H9 (cell line): Measurements from ENCODE around the gene HSPA2. TPM values are rescaled to one million over a fixed set of nuclear protein-coding genes. Genes with fewer than 3 reads are reported as not detected.

Experiments
- DNase-seq: peaks from one replicate; pipeline ENCODE4 v3.0.0-alpha.2; 2017
- H2AFZ ChIP-seq: one replicate; pipeline ENCODE4 v1.6.1; 2013; ENCODE audit warnings: mild to moderate bottlenecking, low read length, control low read depth, moderate library complexity
- H2AK5ac ChIP-seq: 2 replicates; pipeline ENCODE4 v1.6.1; 2013; ENCODE audit warnings: low read length, control low read depth, mixed read lengths; ENCODE audit not compliant: insufficient read length
- H2BK120ac ChIP-seq: one replicate; pipeline ENCODE4 v1.6.1; 2013; ENCODE audit warnings: low read depth, mild to moderate bottlenecking, low read length, control low read depth, inconsistent platforms; ENCODE audit not compliant: poor library complexity, severe bottlenecking
- H2BK12ac ChIP-seq: 2 replicates; pipeline ENCODE4 v1.6.1; 2013; ENCODE audit warnings: low read length, control low read depth, mixed read lengths, low read depth; ENCODE audit not compliant: insufficient read length
- H2BK15ac ChIP-seq: 2 replicates; pipeline ENCODE4 v1.6.1; 2013; ENCODE audit warnings: low read depth, low read length, control low read depth
- H2BK20ac ChIP-seq: one replicate; pipeline ENCODE4 v1.6.1; 2013; ENCODE audit warnings: low read depth, mild to moderate bottlenecking, low read length, control low read depth, inconsistent platforms; ENCODE audit not compliant: poor library complexity, severe bottlenecking
- H2BK5ac ChIP-seq: 2 replicates; pipeline ENCODE4 v1.6.1; 2013; ENCODE audit warnings: low read length, control low read depth, mixed read lengths; ENCODE audit not compliant: insufficient read length
- H3K14ac ChIP-seq: 2 replicates; pipeline ENCODE4 v1.6.1; 2013; ENCODE audit warnings: low read length, control low read depth; ENCODE audit not compliant: insufficient read depth
- H3K18ac ChIP-seq: 2 replicates; pipeline ENCODE4 v1.6.1; 2013; ENCODE audit warnings: low read depth, mild to moderate bottlenecking, mixed read lengths, low read length, control low read depth; ENCODE audit not compliant: insufficient read length
- H3K23ac ChIP-seq: 2 replicates; pipeline ENCODE4 v1.6.1; 2013; ENCODE audit warnings: low read length, control low read depth, mixed read lengths, low read depth; ENCODE audit not compliant: insufficient read length
- H3K23me2 ChIP-seq: 2 replicates; pipeline ENCODE4 v1.6.1; 2013; ENCODE audit warnings: low read depth, mild to moderate bottlenecking, mixed read lengths, low read length, control low read depth; ENCODE audit not compliant: insufficient read length, poor library complexity, severe bottlenecking
- H3K27ac ChIP-seq: 2 replicates; pipeline ENCODE4 v1.5.1; 2013; ENCODE audit warnings: low read length, control low read depth, mixed read lengths, low read depth; ENCODE audit not compliant: insufficient read length
- H3K27me3 ChIP-seq: 2 replicates; pipeline ENCODE4 v1.6.1; 2013; ENCODE audit warnings: low read length, control low read depth, inconsistent platforms; ENCODE audit not compliant: insufficient read depth
- H3K4ac ChIP-seq: 2 replicates; pipeline ENCODE4 v1.6.1; 2013; ENCODE audit warnings: low read depth, mild to moderate bottlenecking, control low read depth, inconsistent platforms, low read length, moderate library complexity
- H3K4me1 ChIP-seq: 2 replicates; pipeline ENCODE4 v1.6.1; 2013; ENCODE audit warnings: low read length, control low read depth, inconsistent platforms; ENCODE audit not compliant: insufficient read depth
- H3K4me2 ChIP-seq: 2 replicates; pipeline ENCODE4 v1.6.1; 2013; ENCODE audit warnings: low read length, control low read depth, mixed read lengths; ENCODE audit not compliant: insufficient read length, insufficient read depth
- H3K56ac ChIP-seq: 2 replicates; pipeline ENCODE4 v1.6.1; 2013; ENCODE audit warnings: low read depth, mild to moderate bottlenecking, mixed read lengths, low read length, control low read depth; ENCODE audit not compliant: insufficient read length
- H3K79me1 ChIP-seq: 2 replicates; pipeline ENCODE4 v1.6.1; 2013; ENCODE audit warnings: low read depth, mild to moderate bottlenecking, moderate library complexity, low read length, control low read depth, inconsistent platforms; ENCODE audit not compliant: insufficient read depth, poor library complexity, severe bottlenecking
- H3K79me2 ChIP-seq: 2 replicates; pipeline ENCODE4 v1.6.1; 2013; ENCODE audit warnings: low read length, control low read depth, inconsistent platforms; ENCODE audit not compliant: insufficient read depth
- H3K9ac ChIP-seq: 2 replicates; pipeline ENCODE4 v1.6.1; 2013; ENCODE audit warnings: low read length, control low read depth, mixed read lengths; ENCODE audit not compliant: insufficient read length; ENCODE audit errors: extremely low read depth
- H3K9me3 ChIP-seq: one replicate; pipeline ENCODE4 v1.6.1; 2013; ENCODE audit warnings: low read depth, low read length, inconsistent platforms; ENCODE audit not compliant: control insufficient read depth
- H3T11ph ChIP-seq: one replicate; pipeline ENCODE4 v1.6.1; 2013; ENCODE audit warnings: mild to moderate bottlenecking, low read length, control low read depth, inconsistent platforms
- H4K20me1 ChIP-seq: one replicate; pipeline ENCODE4 v1.6.1; 2013; ENCODE audit not compliant: control insufficient read depth, insufficient read length, insufficient read depth
- H4K5ac ChIP-seq: 2 replicates; pipeline ENCODE4 v1.6.1; 2013; ENCODE audit warnings: low read depth, mild to moderate bottlenecking, mixed read lengths, low read length, control low read depth; ENCODE audit not compliant: insufficient read length
- H4K8ac ChIP-seq: replicated peaks from 2 replicates; pipeline ENCODE4 v1.6.1; 2013; ENCODE audit warnings: low read length, control low read depth, mixed read lengths, low read depth; ENCODE audit not compliant: insufficient read length
- H4K91ac ChIP-seq: 2 replicates; pipeline ENCODE4 v1.6.1; 2013; ENCODE audit warnings: low read depth, mild to moderate bottlenecking, moderate library complexity, mixed read lengths, low read length, control low read depth; ENCODE audit not compliant: insufficient read length
- H3K27ac Mint-ChIP-seq, 3 experiments: 2 replicates in 2 of 3; 3 replicates in 1 of 3; pipeline ENCODE4 v1.8.0; 2020 to 2021; ENCODE audit warnings: mixed read lengths in 3 of 3, mild to moderate bottlenecking in 1 of 3, moderate library complexity in 1 of 3
- H3K27me3 Mint-ChIP-seq: 2 replicates; pipeline ENCODE4 v1.8.0; 2021; ENCODE audit warnings: low read depth, mild to moderate bottlenecking, moderate library complexity, mixed read lengths
- H3K36me3 Mint-ChIP-seq, 3 experiments: 2 replicates in 2 of 3; 3 replicates in 1 of 3; pipeline ENCODE4 v1.8.0; 2020 to 2021; ENCODE audit warnings: low read depth in 3 of 3, mixed read lengths in 3 of 3; ENCODE audit not compliant: insufficient read depth in 1 of 3
- H3K4me1 Mint-ChIP-seq, 2 experiments: 2 replicates each; pipeline ENCODE4 v1.8.0; 2020; ENCODE audit warnings: mixed read lengths in 2 of 2
- H3K4me3 Mint-ChIP-seq, 2 experiments: 2 replicates in 1 of 2; 3 replicates in 1 of 2; pipeline ENCODE4 v1.8.0; 2020 to 2021; ENCODE audit warnings: mild to moderate bottlenecking in 2 of 2, mixed read lengths in 2 of 2, moderate library complexity in 1 of 2
- H3K9me3 Mint-ChIP-seq, 2 experiments: 2 replicates in 1 of 2; 3 replicates in 1 of 2; pipeline ENCODE4 v1.8.0; 2020; ENCODE audit warnings: mild to moderate bottlenecking in 2 of 2, mixed read lengths in 2 of 2, moderate library complexity in 1 of 2
- CTCF ChIP-seq: fragments of 200-600 bp; sonication (generic); conservative IDR thresholded peaks from 3 replicates; pipeline ENCODE4 v1.8.0; 2021; ENCODE audit warnings: antibody characterized with exemption, mild to moderate bottlenecking
- WGBS: extraction: QIAGEN DNeasy Blood & Tissue Kit; methylation state at CpG from one replicate; pipeline ENCODE4 v1.1.7; 2013; ENCODE audit warnings: missing lambda C conversion rate, low lambda C conversion rate, mixed read lengths; ENCODE audit not compliant: insufficient read length; ENCODE audit errors: extremely low coverage; 5-methylcytosine and 5-hydroxymethylcytosine counted together
- total RNA-seq: library from RNA; stranded (reverse); gene quantifications from 2 replicates; pipeline ENCODE4 v1.2.1, GENCODE V29; 2021

HSPA2 gene
- total RNA-seq, 1 experiment from 2014 or later: 25.8 TPM

DNA sequence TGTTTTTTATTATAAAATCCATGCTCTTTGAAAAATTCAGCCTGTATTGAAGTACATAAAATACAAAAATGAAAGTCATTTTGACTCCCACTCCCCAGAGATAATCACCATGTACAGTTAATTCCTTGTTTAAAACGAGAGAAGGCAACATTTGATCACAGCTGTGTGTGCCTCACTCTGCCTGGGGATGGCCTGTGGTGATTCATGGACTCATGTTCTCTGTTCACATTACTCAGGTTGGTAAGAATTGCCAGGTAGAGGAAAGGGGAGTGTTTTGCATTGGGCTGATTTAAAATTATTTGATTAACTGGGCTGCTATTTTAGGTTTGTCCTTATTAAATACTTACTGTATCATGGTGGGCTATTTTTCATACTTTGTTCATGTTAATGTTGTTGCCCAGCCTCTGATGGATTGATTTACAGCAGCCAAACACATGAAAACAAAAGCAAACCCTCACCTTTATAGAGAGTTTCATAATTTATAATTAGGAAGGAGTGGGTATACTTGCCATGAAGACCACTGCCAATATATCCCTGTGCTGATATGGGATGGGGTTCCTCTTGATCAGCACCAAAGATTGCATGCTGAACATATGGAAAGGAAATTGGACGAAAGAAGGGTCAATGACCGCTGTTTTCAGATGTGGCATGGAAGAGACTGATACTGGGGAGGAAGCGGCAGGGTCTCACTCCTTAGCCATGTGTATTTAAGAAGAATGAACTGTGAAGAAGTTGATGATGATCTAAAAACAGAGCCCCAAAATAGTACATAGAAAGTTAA lies 33.0 kb upstream of the HSPA2 start:
- H3K4me2 ChIP-seq: no peak overlapping the region
- no peak overlapping the region for H2BK12ac ChIP-seq
- no peak overlapping the region for H2BK5ac ChIP-seq
- no peak overlapping the region for H3K27ac ChIP-seq
- H3K36me3 Mint-ChIP-seq: peaks cover 0 to 7% (median 3%) of the 10 kb centered on the region in 3 experiments; a peak in 3 of 7 replicates
- 0 out of 5 replicates have a peak overlapping the region, but pooled peaks of 1 of the 2 experiments have one; percentile 16 for H3K4me3 Mint-ChIP-seq
- H4K91ac ChIP-seq: no peak overlapping the region
- no peaks in the 10 kb centered on the region for H3K9me3 Mint-ChIP-seq
- no peak for DNase-seq
- no peak overlapping the region for H2BK20ac ChIP-seq
- H3K27me3 ChIP-seq: no peaks in the 10 kb centered on the region
- no peak overlapping the region for H2AK5ac ChIP-seq
- H3K18ac ChIP-seq: no peak overlapping the region
- no peak overlapping the region for H2BK120ac ChIP-seq
- no peak overlapping the region for H3K9ac ChIP-seq
- no peak for TF ChIP-seq CTCF
- H2AFZ ChIP-seq: no peak overlapping the region
- H3K27ac Mint-ChIP-seq: no peak overlapping the region
- no peaks in the 10 kb centered on the region for H3K27me3 Mint-ChIP-seq
- no peaks in the 10 kb centered on the region; the same call in 1 of the 2 replicates for H3K4me1 ChIP-seq
- peaks cover 34% of the 10 kb centered on the region; the same call in 1 of the 2 replicates for H3K79me2 ChIP-seq
- H3K9me3 ChIP-seq: no peaks in the 10 kb centered on the region
- peaks cover 14% of the 10 kb centered on the region for H3K23me2 ChIP-seq
- H3K4ac ChIP-seq: no peak overlapping the region
- no peaks in the 10 kb centered on the region for H3K79me1 ChIP-seq
- H4K8ac ChIP-seq: no peak overlapping the region
- H4K20me1 ChIP-seq: no peaks in the 10 kb centered on the region
- no peak overlapping the region for H3K56ac ChIP-seq
- no peak overlapping the region for H3K14ac ChIP-seq
- H3T11ph ChIP-seq: no peak overlapping the region
- no peak overlapping the region for H2BK15ac ChIP-seq
- WGBS: no CpG with 5 or more reads among the region's 4 CpGs
- peaks cover 53 to 55% of the 10 kb centered on the region in 2 experiments for H3K4me1 Mint-ChIP-seq
- no peak overlapping the region for H3K23ac ChIP-seq
- H4K5ac ChIP-seq: no peak overlapping the region
